Gastrocnemius medialis (tissue), 4 donors: ENCODE measurements around the gene LSP1.

Source experiments
- CTCF ChIP-seq, 5 experiments: fragments of 450-650 bp in 3 of 5; fragments of 200-600 bp in 2 of 5; sonication (generic) in 2 of 5; IDR thresholded peaks in 4 of 5; conservative IDR thresholded peaks in 1 of 5; 1 replicate in 4 of 5; 2 replicates in 1 of 5; pipeline ENCODE4 v1.5.1; 2016 to 2019; ENCODE audit warnings: antibody characterized with exemption in 5 of 5, mild to moderate bottlenecking in 3 of 5, moderate library complexity in 3 of 5
- POLR2A ChIP-seq, 2 donors: fragments of 450-650 bp; IDR thresholded peaks; one replicate each; pipeline ENCODE4 v1.6.1; 2017; ENCODE audit warnings: antibody characterized with exemption in 2 of 2, mild to moderate bottlenecking in 2 of 2, moderate library complexity in 2 of 2

GRCh38 chr11:1807264-1807995, 45.5 kb upstream of the LSP1 start:
- no peak for TF ChIP-seq CTCF (IDR thresholded peaks at IDR 0.05 in 4 of 5, conservative IDR thresholded peaks at IDR 0.05 in 1 of 5)
- TF ChIP-seq POLR2A (IDR thresholded peaks at IDR 0.05): no peak
